Measurements from ENCODE around the gene ZGLP1. TPM values are rescaled to one million over a fixed set of nuclear protein-coding genes. Genes with fewer than 3 reads are reported as not detected.

ZGLP1 gene
- total RNA-seq, 3 donors from 2014 or later, result 1.3 to 4.4 (median 3.3) TPM

GRCh38 chr19:10258080-10258710, 51.4 kb downstream of the ZGLP1 start:
- TF ChIP-seq CTCF (IDR thresholded peaks at IDR 0.05) (no peak), POLR2A (IDR thresholded peaks at IDR 0.05) (no peak), POLR2AphosphoS5 (IDR thresholded peaks at IDR 0.05) (no peak)
- DNase-seq (ENCODE audit: low spot score in 2 of 2), result no peak
- Histone ChIP-seq H3K36me3 (no peaks in the 10 kb centered on the region), H3K4me3 (no peak overlapping the region), H3K9me3 (no peaks in the 10 kb centered on the region), H3K27me3 (no peaks in the 10 kb centered on the region), H3K4me1 (no peaks in the 10 kb centered on the region), H3K27ac (no peak overlapping the region)
- intact Hi-C loops (cut with DNase I; ENCODE audit: low total_unique reads), result no loop called here

- Histone ChIP-seq H3K27me3 (no peaks in the 10 kb centered on the region), H3K4me3 (no peak overlapping the region), H3K4me1 (no peaks in the 10 kb centered on the region), H3K36me3 (no peaks in the 10 kb centered on the region), H3K9me3 (no peaks in the 10 kb centered on the region), H3K27ac (no peak overlapping the region)
- no peak for DNase-seq (ENCODE audit: low spot score in 2 of 2)
- intact Hi-C loops (cut with DNase I; ENCODE audit: low total_unique reads), result no loop called here
- TF ChIP-seq POLR2AphosphoS5 (IDR thresholded peaks at IDR 0.05), result no peak
- no peak for TF ChIP-seq CTCF (IDR thresholded peaks at IDR 0.05)
- no peak for TF ChIP-seq POLR2A (IDR thresholded peaks at IDR 0.05)
These were observed 52.5 kb downstream of the ZGLP1 start for GRCh38 chr19:10256970-10257615.

- H3K27me3 ChIP-seq, result no peaks in the 10 kb centered on the region
- H3K27ac ChIP-seq, result no peak overlapping the region
- no peaks in the 10 kb centered on the region for H3K36me3 ChIP-seq
- TF ChIP-seq POLR2A (IDR thresholded peaks at IDR 0.05) (no peak), CTCF (IDR thresholded peaks at IDR 0.05) (no peak), POLR2AphosphoS5 (IDR thresholded peaks at IDR 0.05) (no peak)
- no peak overlapping the region for H3K4me3 ChIP-seq
- no peaks in the 10 kb centered on the region for H3K9me3 ChIP-seq
- DNase-seq (ENCODE audit: low spot score in 2 of 2), result no peak
- no peaks in the 10 kb centered on the region for H3K4me1 ChIP-seq
- intact Hi-C loops (cut with DNase I; ENCODE audit: low total_unique reads), result no loop called here
These were observed 53.1 kb downstream of the ZGLP1 start for GRCh38 chr19:10256551-10256950.

- Histone ChIP-seq H3K4me3 (no peak overlapping the region), H3K36me3 (no peaks in the 10 kb centered on the region), H3K9me3 (no peaks in the 10 kb centered on the region), H3K27ac (no peak overlapping the region), H3K4me1 (no peaks in the 10 kb centered on the region), H3K27me3 (no peaks in the 10 kb centered on the region)
- TF ChIP-seq POLR2AphosphoS5 (IDR thresholded peaks at IDR 0.05) (no peak), POLR2A (IDR thresholded peaks at IDR 0.05) (no peak), CTCF (IDR thresholded peaks at IDR 0.05) (no peak)
- intact Hi-C loops (cut with DNase I; ENCODE audit: low total_unique reads), result no loop called here
- no peak for DNase-seq (ENCODE audit: low spot score in 2 of 2)
These were observed 54.3 kb downstream of the ZGLP1 start for GRCh38 chr19:10255358-10255757.

Other genes with a start within 250 kb of the ZGLP1 start
- 10 to 100 TPM; 26.4 to 47.6 (median 34.1) TPM for gene SHFL, start 223.5 kb downstream of the ZGLP1 start, total RNA-seq
- gene ANGPTL6, start 207.1 kb downstream of the ZGLP1 start, total RNA-seq, result under 1 TPM in 2 of 3 donors, not detected in 1; 0.29 to 0.33 TPM
- 10 to 100 TPM; 17.1 to 44.2 (median 35.3) TPM for gene PPAN, start 203.5 kb downstream of the ZGLP1 start, total RNA-seq
- gene P2RY11, start 198.1 kb downstream of the ZGLP1 start, total RNA-seq, result 1 to 10 TPM; 4.0 to 7.2 (median 4.3) TPM
- 100 to 1,000 TPM; 293 to 322 (median 308) TPM for gene EIF3G, start 189.9 kb downstream of the ZGLP1 start, total RNA-seq
- gene DNMT1, start 114.9 kb downstream of the ZGLP1 start, total RNA-seq, result 10 to 100 TPM; 30.6 to 55.1 (median 55.0) TPM
- 10 to 100 TPM in 2 of 3 donors, 1 to 10 TPM in 1; 6.1 to 18.4 (median 13.1) TPM for gene S1PR2, start 78.5 kb downstream of the ZGLP1 start, total RNA-seq
- gene MRPL4, start 57.6 kb downstream of the ZGLP1 start, total RNA-seq, result 10 to 100 TPM; 40.2 to 57.7 (median 52.7) TPM
- 10 to 100 TPM; 20.6 to 52.2 (median 20.8) TPM for gene ICAM1, start 38.7 kb downstream of the ZGLP1 start, total RNA-seq
- 1 to 10 TPM in 2 of 3 donors, not detected in 1; 1.1 to 1.6 TPM for gene ICAM4, start 22.9 kb downstream of the ZGLP1 start, total RNA-seq
- 1 to 10 TPM in 2 of 3 donors, under 1 TPM in 1; 0.64 to 1.8 (median 1.3) TPM for gene ICAM5, start 19.9 kb downstream of the ZGLP1 start, total RNA-seq
- 10 to 100 TPM; 14.7 to 19.9 (median 15.7) TPM for gene FDX2, start 6.2 kb upstream of the ZGLP1 start, total RNA-seq
- 10 to 100 TPM; 10.7 to 17.7 (median 12.3) TPM for gene RAVER1, start 23.7 kb upstream of the ZGLP1 start, total RNA-seq
- 10 to 100 TPM in 1 of 3 donors, 1 to 10 TPM in 2; 5.9 to 10.1 (median 7.9) TPM for gene ICAM3, start 29.8 kb upstream of the ZGLP1 start, total RNA-seq
- gene TYK2, start 70.8 kb upstream of the ZGLP1 start, total RNA-seq, result 100 to 1,000 TPM in 2 of 3 donors, 10 to 100 TPM in 1; 61.6 to 109 (median 104) TPM
- 100 to 1,000 TPM; 141 to 213 (median 172) TPM for gene CDC37, start 93.7 kb upstream of the ZGLP1 start, total RNA-seq
- 10 to 100 TPM in 2 of 3 donors, 1 to 10 TPM in 1; 5.6 to 20.3 (median 12.1) TPM for gene PDE4A, start 110.7 kb upstream of the ZGLP1 start, total RNA-seq
- 10 to 100 TPM; 52.8 to 53.6 (median 53.6) TPM for gene KEAP1, start 193.5 kb upstream of the ZGLP1 start, total RNA-seq
- 1 to 10 TPM in 1 of 3 donors, under 1 TPM in 2; 0.16 to 1.2 (median 0.66) TPM for gene S1PR5, start 207.6 kb upstream of the ZGLP1 start, total RNA-seq
- gene ATG4D, start 234.1 kb upstream of the ZGLP1 start, total RNA-seq, result 10 to 100 TPM; 13.1 to 18.0 (median 16.1) TPM

All from breast epithelium (tissue), 4 donors.